Measurements from ENCODE around the gene KCNC1.

Gene KCNC1

GRCh38 chr11:17775507-17776211 lies 41.1 kb downstream of the KCNC1 start:
- DNase-seq, result no peak

GRCh38 chr11:17776212-17776875 lies 41.8 kb downstream of the KCNC1 start:
- DNase-seq, result no peak

- no peak for DNase-seq
These were observed 42.6 kb downstream of the KCNC1 start for GRCh38 chr11:17777086-17777737.

GRCh38 chr11:17777738-17778091 lies 43.1 kb downstream of the KCNC1 start:
- no peak for DNase-seq

- no peak for DNase-seq
These were observed 43.8 kb downstream of the KCNC1 start for GRCh38 chr11:17778352-17778751.

- DNase-seq, result no peak
These were observed 44.6 kb downstream of the KCNC1 start for GRCh38 chr11:17778956-17779860.

GRCh38 chr11:17779861-17780594 lies 45.4 kb downstream of the KCNC1 start:
- DNase-seq, result no peak

- DNase-seq, result no peak
These were observed 46.1 kb downstream of the KCNC1 start for GRCh38 chr11:17780668-17781067.

- no peak for DNase-seq
These were observed 46.6 kb downstream of the KCNC1 start for GRCh38 chr11:17781221-17781620.

GRCh38 chr11:17781626-17782025 lies 47.0 kb downstream of the KCNC1 start:
- DNase-seq, result no peak

- DNase-seq, result no peak
These were observed 47.6 kb downstream of the KCNC1 start for GRCh38 chr11:17782145-17782544.

- DNase-seq, result no peak
These were observed 48.2 kb downstream of the KCNC1 start for GRCh38 chr11:17782603-17783337.

- no peak for DNase-seq
These were observed 49.3 kb downstream of the KCNC1 start for GRCh38 chr11:17783878-17784277.

GRCh38 chr11:17786824-17787525 lies 52.4 kb downstream of the KCNC1 start:
- peak in 1 of 2 experiments; percentile 19 for DNase-seq

- no peak for DNase-seq
These were observed 53.5 kb downstream of the KCNC1 start for GRCh38 chr11:17788084-17788483.

- DNase-seq, result no peak
These were observed 55.9 kb downstream of the KCNC1 start for GRCh38 chr11:17790453-17790852.

- no peak for DNase-seq
These were observed 56.6 kb downstream of the KCNC1 start for GRCh38 chr11:17791144-17791543.

GRCh38 chr11:17792161-17792560 lies 57.6 kb downstream of the KCNC1 start:
- no peak for DNase-seq

GRCh38 chr11:17793642-17794170 lies 59.1 kb downstream of the KCNC1 start:
- no peak for DNase-seq

GRCh38 chr11:17794981-17795380 lies 60.4 kb downstream of the KCNC1 start:
- DNase-seq, result no peak

GRCh38 chr11:17796154-17796553 lies 61.6 kb downstream of the KCNC1 start:
- no peak for DNase-seq

Measured in SW 1271 (cell line).